B cell (primary cell): ENCODE measurements around the gene CACNA1H. TPM values are rescaled to one million over a fixed set of nuclear protein-coding genes. Genes with fewer than 3 reads are reported as not detected.

Experiments used
- ATAC-seq: fragments of 200-7000 bp; cut with Tn5 transposase; one replicate; pipeline ENCODE4 v1.10.0; 2021; ENCODE audit warnings: low read depth, mild to moderate bottlenecking, moderate number of reproducible peaks, moderate library complexity
- CTCF ChIA-PET: fragments of 350-600 bp; sonication (Branson Sonifier 250); formaldehyde crosslinking; loops from one replicate; lab custom pipeline; 2021; ENCODE audit warnings: antibody characterized with exemption, inconsistent platforms; lab: Charles Lee
- POLR2A ChIA-PET: fragments of 350-600 bp; sonication (Branson Sonifier 250); formaldehyde crosslinking; loops from one replicate; lab custom pipeline; 2021; ENCODE audit warnings: antibody characterized with exemption; lab: Charles Lee
- DNase-seq: peaks from one replicate; pipeline ENCODE4 v3.0.0; 2013
- H2AFZ ChIP-seq: 2 replicates; pipeline ENCODE4 v1.6.1; 2012; ENCODE audit warnings: mild to moderate bottlenecking, low read depth, low read length; ENCODE audit not compliant: insufficient read depth, poor library complexity, severe bottlenecking
- H3K27ac ChIP-seq, 2 donors: 1 replicate in 1 of 2; 2 replicates in 1 of 2; pipeline ENCODE4 v1.5.1; 2012 to 2013; ENCODE audit warnings: low read length in 2 of 2, mild to moderate bottlenecking in 2 of 2, moderate library complexity in 1 of 2
- H3K27me3 ChIP-seq, 4 experiments: fragments of 200-600 bp in 1 of 4; sonication (generic) in 1 of 4; replicated peaks in 1 of 4; 1 replicate in 2 of 4; 2 replicates in 2 of 4; pipeline versions ENCODE4 v1.6.1 to v1.7.0; 2013 to 2016; ENCODE audit warnings: low read length in 3 of 4, mild to moderate bottlenecking in 2 of 4, mixed read lengths in 1 of 4, moderate library complexity in 1 of 4; ENCODE audit not compliant: insufficient read depth in 4 of 4, control insufficient read depth in 3 of 4; ENCODE audit errors: control extremely low read depth in 1 of 4
- H3K36me3 ChIP-seq, 2 experiments: replicated peaks in 1 of 2; 1 replicate in 1 of 2; 2 replicates in 1 of 2; pipeline versions ENCODE4 v1.6.1 to v1.7.1; 2013; ENCODE audit warnings: low read length in 1 of 2; ENCODE audit not compliant: insufficient read depth in 2 of 2, control insufficient read depth in 1 of 2; ENCODE audit errors: control extremely low read depth in 1 of 2, extremely low read depth in 1 of 2
- H3K4me1 ChIP-seq, 2 donors: fragments of 200-600 bp in 1 of 2; sonication (generic) in 1 of 2; 1 replicate in 1 of 2; 2 replicates in 1 of 2; pipeline versions ENCODE4 v1.5.1 to v1.6.1; 2013 to 2017; ENCODE audit warnings: low read length in 2 of 2; ENCODE audit not compliant: control insufficient read depth in 2 of 2, insufficient read depth in 2 of 2
- H3K4me2 ChIP-seq: replicated peaks from 2 replicates; pipeline ENCODE3; 2012; ENCODE audit warnings: mild to moderate bottlenecking, low read depth, low read length; ENCODE audit not compliant: poor library complexity, severe bottlenecking
- H3K4me3 ChIP-seq, 5 experiments: fragments of 200-600 bp in 1 of 5; sonication (generic) in 1 of 5; 1 replicate in 3 of 5; 2 replicates in 2 of 5; pipeline versions ENCODE4 v1.5.1 to v1.7.0; 2011 to 2016; ENCODE audit warnings: low read length in 4 of 5, mild to moderate bottlenecking in 4 of 5, low read depth in 2 of 5, control low read depth in 1 of 5, moderate library complexity in 1 of 5; ENCODE audit not compliant: insufficient read depth in 1 of 5; ENCODE audit errors: control extremely low read depth in 1 of 5, extremely low read depth in 1 of 5
- H3K79me2 ChIP-seq: fragments of 200-600 bp; sonication (generic); one replicate; pipeline ENCODE4 v1.6.0; 2016; ENCODE audit warnings: low read length; ENCODE audit not compliant: control insufficient read depth, insufficient read depth
- H3K9ac ChIP-seq: fragments of 200-600 bp; sonication (generic); 2 replicates; pipeline ENCODE4 v1.6.1; 2017; ENCODE audit warnings: mild to moderate bottlenecking, low read length, moderate library complexity
- H3K9me3 ChIP-seq, 3 donors: one replicate each; pipeline versions ENCODE4 v1.6.1 to v1.7.1; 2013; ENCODE audit warnings: low read length in 2 of 3; ENCODE audit not compliant: control insufficient read depth in 2 of 3, insufficient read depth in 1 of 3; ENCODE audit errors: control extremely low read depth in 1 of 3
- H4K20me1 ChIP-seq: 2 replicates; pipeline ENCODE4 v1.6.0; 2012; ENCODE audit warnings: mild to moderate bottlenecking, low read length; ENCODE audit not compliant: insufficient read depth, control insufficient read depth, poor library complexity, severe bottlenecking
- H3K27ac Mint-ChIP-seq: one replicate; pipeline ENCODE4 v1.8.0; 2021; ENCODE audit warnings: mixed read lengths
- H3K27me3 Mint-ChIP-seq: one replicate; pipeline ENCODE4 v1.8.0; 2021; ENCODE audit warnings: mixed read lengths
- H3K4me1 Mint-ChIP-seq: one replicate; pipeline ENCODE4 v1.8.0; 2021; ENCODE audit warnings: mixed read lengths
- H3K4me3 Mint-ChIP-seq: one replicate; pipeline ENCODE4 v1.8.0; 2021; ENCODE audit warnings: mixed read lengths
- H3K9me3 Mint-ChIP-seq: one replicate; pipeline ENCODE4 v1.8.0; 2022; ENCODE audit warnings: mixed read lengths; ENCODE audit not compliant: insufficient read depth
- EZH2 ChIP-seq: IDR thresholded peaks from 2 replicates; pipeline ENCODE4 v1.6.1; 2012; ENCODE audit warnings: borderline replicate concordance, low read depth, mild to moderate bottlenecking, moderate library complexity, low read length; ENCODE audit not compliant: insufficient read depth, poor library complexity, severe bottlenecking
- WGBS: methylation state at CpG from one replicate; pipeline ENCODE4 v1.1.5; 2013; ENCODE audit warnings: missing lambda C conversion rate; ENCODE audit not compliant: insufficient coverage; 5-methylcytosine and 5-hydroxymethylcytosine counted together
- intact Hi-C: fragments of 100-400 bp; cut with micrococcal nuclease; formaldehyde crosslinking; loops from one replicate; pipeline ENCODE4 v1.10.0; 2022
- polyA plus RNA-seq: library from polyadenylated mRNA; depleted of rRNA; stranded (reverse); fragments of >200 nt; gene quantifications from 2 replicates; pipeline ENCODE4 v1.2.3, GENCODE V29; 2012
- total RNA-seq, 2 donors: library from RNA; stranded (reverse); fragments of 120-200 nt in 1 of 2; gene quantifications; 1 replicate in 1 of 2; 2 replicates in 1 of 2; pipeline versions ENCODE4 v1.2.3 to v1.2.4, GENCODE V29; 2013 to 2022
- TF ChIP-seq, protein P1 (sequence below): fragments of 200-600 bp; IDR thresholded peaks from one replicate; pipeline ENCODE4 v1.8.0; 2022; ENCODE audit warnings: antibody characterized with exemption, mild to moderate bottlenecking

Gene CACNA1H
- total and polyA plus RNA-seq, 2 donors (not counting 1 experiment from before 2014, with no cell fraction given), result 0.05 to 0.10 TPM

DNA sequence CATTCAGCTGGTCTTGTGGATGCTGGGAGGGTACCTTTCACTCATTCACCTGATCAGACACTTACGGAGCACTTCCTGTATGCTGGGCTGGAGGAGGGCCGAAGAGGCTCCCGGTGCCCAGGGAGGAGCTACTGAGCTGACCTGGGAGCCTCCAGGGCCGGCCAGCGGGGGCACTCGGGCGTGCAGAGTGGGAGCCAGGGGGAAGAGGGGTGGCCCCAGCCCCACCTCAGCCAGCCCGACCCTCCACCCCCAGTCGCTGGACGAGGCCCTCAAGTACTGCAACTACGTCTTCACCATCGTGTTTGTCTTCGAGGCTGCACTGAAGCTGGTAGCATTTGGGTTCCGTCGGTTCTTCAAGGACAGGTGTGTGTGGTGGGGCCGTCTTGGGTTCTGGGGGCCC is 61.8 kb downstream of the CACNA1H start:
- Histone ChIP-seq H2AFZ (no peak overlapping the region), H4K20me1 (no peaks in the 10 kb centered on the region), H3K36me3 (no peaks in the 10 kb centered on the region), H3K9ac (no peak overlapping the region), H3K4me3 (no peak overlapping the region), H3K9me3 (no peaks in the 10 kb centered on the region), H3K4me2 (no peak overlapping the region), H3K27ac (no peak overlapping the region), H3K4me1 (no peaks in the 10 kb centered on the region), H3K27me3 (no peaks in the 10 kb centered on the region), H3K79me2 (no peaks in the 10 kb centered on the region)
- TF ChIP-seq, protein P1, sequence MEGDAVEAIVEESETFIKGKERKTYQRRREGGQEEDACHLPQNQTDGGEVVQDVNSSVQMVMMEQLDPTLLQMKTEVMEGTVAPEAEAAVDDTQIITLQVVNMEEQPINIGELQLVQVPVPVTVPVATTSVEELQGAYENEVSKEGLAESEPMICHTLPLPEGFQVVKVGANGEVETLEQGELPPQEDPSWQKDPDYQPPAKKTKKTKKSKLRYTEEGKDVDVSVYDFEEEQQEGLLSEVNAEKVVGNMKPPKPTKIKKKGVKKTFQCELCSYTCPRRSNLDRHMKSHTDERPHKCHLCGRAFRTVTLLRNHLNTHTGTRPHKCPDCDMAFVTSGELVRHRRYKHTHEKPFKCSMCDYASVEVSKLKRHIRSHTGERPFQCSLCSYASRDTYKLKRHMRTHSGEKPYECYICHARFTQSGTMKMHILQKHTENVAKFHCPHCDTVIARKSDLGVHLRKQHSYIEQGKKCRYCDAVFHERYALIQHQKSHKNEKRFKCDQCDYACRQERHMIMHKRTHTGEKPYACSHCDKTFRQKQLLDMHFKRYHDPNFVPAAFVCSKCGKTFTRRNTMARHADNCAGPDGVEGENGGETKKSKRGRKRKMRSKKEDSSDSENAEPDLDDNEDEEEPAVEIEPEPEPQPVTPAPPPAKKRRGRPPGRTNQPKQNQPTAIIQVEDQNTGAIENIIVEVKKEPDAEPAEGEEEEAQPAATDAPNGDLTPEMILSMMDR, result no peak
- TF ChIP-seq EZH2, result no peak
- no peaks in the 10 kb centered on the region for H3K4me1 Mint-ChIP-seq
- DNase-seq, result no peak
- H3K9me3 Mint-ChIP-seq, result no peaks in the 10 kb centered on the region
- no peak overlapping the region for H3K27ac Mint-ChIP-seq
- POLR2A ChIA-PET, result interaction anchor here (0.5 kb wide), 1 partner anchor 829 kb away, joined by 7 read pairs; no protein-coding TSS in a partner anchor
- no peaks in the 10 kb centered on the region for H3K27me3 Mint-ChIP-seq
- CTCF ChIA-PET, result no interaction called here
- 81% methylated on average over 12 of the region's 16 CpGs for WGBS
- H3K4me3 Mint-ChIP-seq, result no peak overlapping the region
- no peak for ATAC-seq
- intact Hi-C loops, result no loop called here

- Histone ChIP-seq H3K9ac (no peak overlapping the region), H3K4me3 (no peak overlapping the region), H3K79me2 (no peaks in the 10 kb centered on the region), H3K4me1 (no peaks in the 10 kb centered on the region), H4K20me1 (no peaks in the 10 kb centered on the region), H3K27ac (no peak overlapping the region), H3K27me3 (no peaks in the 10 kb centered on the region), H3K4me2 (no peak overlapping the region), H3K36me3 (no peaks in the 10 kb centered on the region), H2AFZ (no peak overlapping the region), H3K9me3 (no peaks in the 10 kb centered on the region)
- Mint-ChIP-seq H3K27me3 (no peaks in the 10 kb centered on the region), H3K9me3 (no peaks in the 10 kb centered on the region), H3K4me3 (no peak overlapping the region), H3K27ac (no peak overlapping the region), H3K4me1 (no peaks in the 10 kb centered on the region)
- POLR2A ChIA-PET, result no interaction called here
- CTCF ChIA-PET, result no interaction called here
- intact Hi-C loops, result no loop called here
- TF ChIP-seq EZH2, result no peak
- TF ChIP-seq, protein P1, result no peak
- DNase-seq (no peak), ATAC-seq (no peak)
- 66% methylated on average over 31 of the region's 32 CpGs for WGBS
These were observed 62.8 kb downstream of the CACNA1H start for GRCh38 chr16:1215574-1216295.
